Glomerular visceral epithelial cell (primary cell): Measurements from ENCODE around the gene KCNK3.
"Not testable (repeated sequence)": the region's sequence is repeated elsewhere in the genome, so short reads cannot be mapped to it uniquely, and the experiment has no call there.

Source experiments
- DNase-seq: peaks from one replicate; pipeline ENCODE4 v3.0.0-alpha.2; 2016; ENCODE audit errors: extremely low spot score

Gene KCNK3

DNA sequence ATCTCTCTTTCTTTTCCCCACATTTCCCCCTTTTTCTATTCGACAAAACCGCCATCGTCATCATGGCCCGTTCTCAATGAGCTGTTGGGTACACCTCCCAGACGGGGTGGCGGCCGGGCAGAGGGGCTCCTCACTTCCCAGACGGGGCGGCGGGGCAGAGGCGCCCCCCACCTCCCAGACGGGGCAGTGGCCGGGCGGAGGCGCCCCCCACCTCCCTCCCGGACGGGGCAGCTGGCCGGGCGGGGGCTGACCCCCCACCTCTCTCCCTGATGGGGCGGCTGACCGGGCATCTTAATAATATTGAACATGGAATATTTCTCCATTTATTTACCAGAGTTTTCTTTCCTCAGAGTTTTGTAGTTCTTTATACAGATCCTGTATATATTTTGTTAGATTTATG lies 27.2 kb upstream of the KCNK3 start:
- DNase-seq, result not testable (repeated sequence)

- no peak for DNase-seq
Observed at GRCh38 chr2:26666671-26667070, 25.9 kb upstream of the KCNK3 start.

DNA sequence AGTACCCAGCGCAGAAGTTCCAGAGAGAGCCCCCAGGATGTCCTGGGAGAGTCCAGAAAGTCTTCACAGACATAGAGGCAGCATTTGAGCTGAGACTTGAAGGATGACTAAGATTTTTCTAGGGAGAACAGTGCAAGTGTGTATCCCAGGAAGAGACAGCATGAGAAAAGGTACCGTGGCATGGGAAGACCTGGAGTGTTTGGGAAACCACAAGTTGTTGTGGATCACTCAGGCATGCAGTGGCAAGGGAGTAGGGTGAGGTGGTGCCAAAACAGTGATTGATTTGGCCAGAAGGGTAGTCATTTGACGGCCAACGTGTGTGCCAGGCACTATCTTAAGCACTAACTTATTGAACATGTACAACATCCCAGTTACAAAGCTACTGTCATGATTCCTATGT lies 24.5 kb upstream of the KCNK3 start:
- DNase-seq, result no peak

- no peak for DNase-seq
Observed at GRCh38 chr2:26668856-26669750, 23.4 kb upstream of the KCNK3 start.

GRCh38 chr2:26670171-26670570 lies 22.4 kb upstream of the KCNK3 start:
- DNase-seq, result peak; percentile 15

- DNase-seq, result no peak
Observed at GRCh38 chr2:26670931-26671460, 21.5 kb upstream of the KCNK3 start.

GRCh38 chr2:26671691-26672090 lies 20.8 kb upstream of the KCNK3 start:
- DNase-seq, result no peak

DNA sequence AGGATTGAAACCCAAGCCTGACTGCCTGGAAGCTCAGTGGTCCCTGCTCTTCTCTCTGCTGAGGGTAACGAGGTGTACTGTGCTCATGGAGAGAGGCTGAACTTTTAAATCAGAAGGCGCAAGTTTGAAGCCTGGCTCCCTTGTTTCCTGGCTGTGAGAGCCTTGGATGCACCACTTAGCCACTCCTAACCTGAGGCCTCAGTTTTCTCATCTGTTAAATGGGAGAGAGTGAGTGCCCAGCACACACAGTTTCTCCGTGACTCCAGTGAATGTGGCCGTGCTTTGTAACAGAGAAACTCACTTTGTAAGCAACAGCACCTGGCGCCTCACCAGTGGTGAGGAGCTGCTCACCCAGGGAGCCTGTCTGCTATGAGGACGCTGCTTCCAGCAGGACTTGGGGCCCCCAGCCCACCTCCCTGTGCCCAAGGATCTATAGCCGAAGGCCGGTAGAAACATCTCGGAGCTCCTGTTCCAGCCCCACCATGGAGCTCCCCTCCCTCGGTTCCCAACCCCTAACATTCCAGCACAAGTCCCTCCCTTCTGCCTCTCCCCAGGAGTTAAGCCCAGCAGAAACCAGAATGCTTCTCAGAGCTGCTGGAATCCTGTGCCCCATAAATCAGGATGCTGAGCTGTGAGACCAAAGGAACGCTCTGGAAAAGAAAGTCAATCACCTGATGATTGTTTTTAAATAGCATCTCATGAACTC lies 20.3 kb upstream of the KCNK3 start:
- no peak for DNase-seq

- DNase-seq, result no peak
Observed at GRCh38 chr2:26672818-26673393, 19.6 kb upstream of the KCNK3 start.

DNA sequence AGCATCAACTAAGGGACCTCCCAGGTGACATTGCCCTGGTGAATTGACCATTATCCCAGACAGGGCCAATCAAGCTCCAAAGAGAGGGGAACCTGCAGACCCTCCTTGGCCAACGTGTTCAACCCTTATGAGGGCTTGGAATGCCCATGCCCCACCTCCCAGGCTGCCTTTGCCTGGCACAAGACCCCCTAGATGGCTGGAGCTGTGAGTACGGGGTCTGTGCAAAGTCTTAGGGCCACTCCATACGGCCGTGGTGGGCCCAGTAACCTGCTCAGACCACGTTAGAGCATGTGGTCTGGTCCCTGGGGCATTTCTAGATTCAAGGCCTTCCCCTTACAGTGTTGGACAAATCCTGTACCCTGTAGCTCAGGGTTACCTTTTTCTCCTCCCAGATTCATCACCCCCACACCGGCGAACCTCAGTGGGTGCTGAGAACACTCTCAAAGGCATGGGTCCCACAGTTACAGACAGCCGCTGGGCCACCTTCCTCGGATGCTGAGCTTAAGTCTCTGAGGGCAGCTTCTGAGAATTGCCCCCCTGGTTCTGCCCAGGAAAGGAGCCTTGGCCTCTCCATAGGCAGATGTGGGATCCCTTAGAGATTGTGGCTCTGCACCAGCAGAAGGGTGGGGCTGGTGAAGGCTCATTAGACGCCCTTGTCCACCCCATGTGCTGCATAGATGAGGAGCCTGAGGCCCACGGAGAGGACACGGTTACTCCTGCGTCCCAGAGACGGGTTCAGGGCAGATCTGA lies 18.3 kb upstream of the KCNK3 start:
- DNase-seq, result no peak

- DNase-seq, result no peak
Observed at GRCh38 chr2:26674771-26675170, 17.8 kb upstream of the KCNK3 start.

DNA sequence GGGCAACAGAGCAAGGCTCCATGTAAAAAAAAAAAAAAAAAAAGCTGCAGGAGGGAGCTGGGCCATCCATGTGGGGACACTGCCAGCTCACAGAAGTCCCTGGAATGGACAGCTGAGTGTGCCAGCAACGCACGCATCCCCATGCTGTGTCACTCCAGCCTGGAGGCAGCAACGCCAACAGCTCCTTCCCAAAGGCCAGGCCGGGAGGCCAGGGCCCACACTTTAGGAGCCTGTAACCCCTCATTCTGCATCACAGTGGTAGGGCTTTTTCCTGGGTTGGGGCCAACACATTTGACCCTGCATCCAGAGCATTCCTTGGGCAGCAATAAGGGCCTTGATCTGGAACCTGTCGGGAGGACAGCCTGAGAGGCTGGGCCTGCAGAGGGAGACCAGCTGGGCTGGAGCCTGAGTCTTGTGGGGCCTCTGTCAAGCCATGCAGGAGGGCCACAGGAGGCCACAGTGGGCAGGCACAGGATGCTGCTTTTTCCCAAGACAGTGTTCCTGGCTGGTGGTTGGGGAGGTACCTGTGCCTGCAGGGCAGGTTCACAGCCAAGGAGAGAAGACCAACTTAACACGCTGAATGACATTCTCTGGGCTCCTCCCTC lies 16.8 kb upstream of the KCNK3 start:
- DNase-seq, result no peak

GRCh38 chr2:26678035-26678434 lies 14.5 kb upstream of the KCNK3 start:
- DNase-seq, result no peak

- DNase-seq, result no peak
Observed at GRCh38 chr2:26679867-26680266, 12.7 kb upstream of the KCNK3 start.

- DNase-seq, result no peak
Observed at GRCh38 chr2:26681656-26682055, 10.9 kb upstream of the KCNK3 start.

GRCh38 chr2:26682155-26682554 lies 10.4 kb upstream of the KCNK3 start:
- DNase-seq, result peak; percentile 26

DNA sequence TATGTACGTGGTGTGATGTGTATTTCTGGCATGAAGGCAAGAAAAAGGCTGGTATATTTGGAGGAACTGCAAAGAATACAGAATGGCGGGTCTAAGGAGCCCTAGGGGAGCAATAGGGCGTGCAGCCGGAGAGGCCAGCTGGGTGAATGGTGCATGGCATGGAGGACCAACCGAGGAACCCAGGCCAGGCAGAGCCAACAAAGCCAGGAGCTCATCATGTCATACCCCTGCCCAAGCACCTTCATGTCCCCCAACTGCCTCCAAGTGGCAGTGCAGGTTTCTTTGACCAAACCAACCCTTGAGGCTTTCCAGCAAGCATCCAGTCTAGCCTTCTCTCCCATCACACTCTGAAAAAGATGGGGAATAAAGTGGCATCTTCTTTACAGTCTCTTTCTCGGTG lies 8.9 kb upstream of the KCNK3 start:
- no peak for DNase-seq

DNA sequence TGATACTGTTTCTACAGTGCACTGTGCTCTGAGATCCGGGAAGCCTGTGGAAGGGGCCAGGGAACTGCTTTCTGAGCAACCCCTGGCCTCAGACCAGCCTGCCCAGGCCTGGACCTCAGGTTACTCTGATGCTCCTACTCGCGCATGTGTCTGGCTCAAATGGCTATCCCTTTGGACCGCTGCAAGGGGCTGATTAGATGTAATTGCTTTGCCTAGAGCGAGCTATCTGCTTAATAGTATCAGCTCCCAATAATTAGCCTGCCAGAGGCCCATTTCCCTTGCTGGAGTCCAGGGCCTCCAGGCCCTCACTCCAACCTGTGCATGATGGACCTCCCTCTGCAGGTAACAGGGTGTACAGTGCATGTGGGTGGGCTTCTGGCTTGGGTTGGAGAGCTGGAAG lies 7.2 kb upstream of the KCNK3 start:
- DNase-seq, result no peak

DNA sequence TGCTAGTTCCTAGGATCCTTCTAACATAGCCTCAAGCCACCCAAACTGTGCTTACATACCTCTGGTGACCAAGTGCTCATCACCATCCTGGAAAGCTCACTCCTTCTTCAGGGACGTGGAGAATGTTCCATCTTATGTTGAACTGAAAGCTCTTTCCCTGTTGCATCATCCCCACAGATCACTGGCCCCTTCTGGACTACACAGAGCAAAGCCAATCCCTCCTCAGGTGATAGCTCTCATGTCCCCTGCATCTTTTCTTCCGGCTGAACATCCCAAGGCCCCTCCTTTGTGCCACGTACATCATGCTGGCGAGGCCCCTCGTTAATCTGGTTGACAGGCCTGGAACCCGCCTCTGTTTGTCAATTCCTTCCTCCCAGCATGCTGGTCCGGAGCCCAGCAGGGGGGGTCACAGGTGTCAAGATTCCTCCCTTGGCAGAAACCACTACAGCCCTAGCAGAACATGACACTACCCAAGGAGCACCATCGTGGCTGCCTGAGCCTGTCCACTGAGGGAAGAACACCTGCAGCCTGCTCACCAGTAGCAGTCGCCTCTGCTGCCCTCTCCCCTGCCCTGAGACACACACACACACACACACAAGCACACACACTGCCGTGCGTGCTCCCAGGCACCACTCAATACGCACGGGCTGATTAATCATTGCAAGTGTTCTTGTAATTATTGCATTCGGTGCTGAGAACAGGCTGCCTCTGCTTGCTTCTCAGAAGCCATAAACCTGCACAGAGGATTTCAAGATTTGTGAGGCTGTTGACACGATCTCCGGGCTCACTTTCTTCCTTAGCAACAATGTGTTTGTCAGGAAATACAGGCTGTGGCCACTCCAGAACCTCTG lies 6.3 kb upstream of the KCNK3 start:
- peak; percentile 30 for DNase-seq

DNA sequence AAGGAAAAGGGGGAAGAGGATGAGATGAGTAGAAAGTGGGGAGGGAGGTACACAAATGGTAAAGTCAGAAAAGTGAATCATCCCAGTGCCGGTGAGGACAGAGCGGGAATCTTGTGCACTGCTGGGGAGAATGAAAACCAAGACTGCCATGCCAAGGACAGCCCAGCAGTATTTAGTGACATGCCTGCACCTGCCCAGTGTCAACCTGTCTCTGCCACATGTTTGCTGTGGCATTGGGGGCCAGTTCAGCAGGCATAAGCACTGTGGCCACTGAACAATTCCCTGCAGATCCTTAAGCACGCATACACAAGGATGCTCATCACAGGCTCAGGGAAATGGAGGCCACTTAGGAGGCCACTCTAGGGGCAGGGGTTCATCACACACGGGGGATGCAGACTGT lies 5.2 kb upstream of the KCNK3 start:
- DNase-seq, result no peak

DNA sequence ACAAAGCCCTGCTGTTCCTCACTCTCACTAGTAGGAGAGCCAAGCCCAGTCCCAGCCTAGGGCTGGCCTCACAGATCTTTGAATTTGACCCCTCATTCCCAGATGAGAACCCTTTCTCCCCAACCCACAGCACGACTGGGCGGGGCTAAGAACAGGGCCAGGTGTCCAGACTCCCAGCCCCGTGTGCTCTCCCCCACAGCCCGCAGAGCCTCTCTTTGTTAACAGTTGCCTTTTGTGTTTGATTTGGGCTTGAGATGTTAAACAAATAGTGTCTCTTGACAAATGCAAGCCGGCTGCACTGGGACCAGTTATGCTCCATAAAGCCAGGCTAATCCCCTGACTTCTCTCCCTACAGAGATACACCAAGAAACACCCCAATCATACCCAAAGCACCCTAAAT lies 4.7 kb upstream of the KCNK3 start:
- DNase-seq, result no peak
